ENCODE data around the gene C6orf120. TPM values are rescaled to one million over a fixed set of nuclear protein-coding genes. Genes with fewer than 3 reads are reported as not detected.

Gene C6orf120
- total and polyA plus RNA-seq, 8 donors: 1.8 to 62.6 (median 11.7) TPM

DNA sequence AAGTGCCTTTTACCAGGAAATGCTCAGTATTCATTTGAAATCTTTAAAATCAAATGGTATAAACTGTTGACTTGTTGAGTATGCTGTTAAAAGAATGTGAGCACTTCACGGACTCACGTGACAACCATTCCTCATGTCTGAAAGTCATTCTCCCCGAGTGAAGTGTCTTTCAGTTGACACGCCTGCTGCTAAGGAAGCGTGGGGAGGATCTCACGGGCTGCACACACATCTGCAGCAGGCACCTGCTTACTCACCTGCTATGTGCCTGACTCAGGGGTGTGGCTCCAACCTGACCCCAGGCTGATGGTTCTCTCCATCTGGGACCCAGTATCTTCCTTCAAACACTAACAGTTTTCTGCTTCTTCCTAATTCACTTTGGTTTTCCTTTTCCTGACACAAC, 32.8 kb upstream of the C6orf120 start:
- Histone ChIP-seq H3K36me3 (peaks cover 15 to 68% (median 60%) of the 10 kb centered on the region in 4 donors), H3K4me1 (peaks cover 0 to 9% (median 3%) of the 10 kb centered on the region in 4 donors), H3K27ac (peak overlapping the region in 1 of 5 donors; percentile 35), H3K4me3 (no peak overlapping the region), H3K9me3 (no peaks in the 10 kb centered on the region), H3K27me3 (no peaks in the 10 kb centered on the region)
- DNase-seq: no peak
- WGBS, 5 donors: 86 to 94% (median 89%) methylated on average over 6 of the region's 6 CpGs
- intact Hi-C loops (cut with DNase I; ENCODE audit: low total_unique reads): no loop called here
- TF ChIP-seq POLR2AphosphoS5 (IDR thresholded peaks at IDR 0.05) (no peak), EP300 (IDR thresholded peaks at IDR 0.05) (no peak)

DNA sequence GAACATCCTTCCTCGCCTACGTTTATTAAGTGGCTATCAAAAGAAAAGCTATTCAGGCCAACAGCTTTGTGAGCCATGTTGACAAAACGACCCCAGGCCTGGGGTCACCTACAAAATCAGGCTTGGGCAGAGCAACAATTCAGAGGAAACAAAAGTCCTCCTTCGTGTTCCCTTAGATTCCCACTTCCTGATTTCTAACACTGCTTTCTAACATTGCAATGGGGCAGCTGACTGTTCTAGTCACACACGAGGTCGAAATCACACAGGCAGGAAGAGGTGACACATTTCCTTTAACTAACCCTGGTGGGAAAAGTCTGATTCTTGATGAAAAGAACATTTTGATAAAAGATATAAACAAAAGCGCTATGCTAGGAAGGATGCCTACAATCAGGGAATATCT, 32.0 kb upstream of the C6orf120 start:
- H3K9me3 ChIP-seq: no peaks in the 10 kb centered on the region
- peaks cover 0 to 9% (median 3%) of the 10 kb centered on the region in 4 donors for H3K4me1 ChIP-seq
- H3K36me3 ChIP-seq: peaks cover 13 to 65% (median 54%) of the 10 kb centered on the region in 4 donors
- TF ChIP-seq, protein P1, sequence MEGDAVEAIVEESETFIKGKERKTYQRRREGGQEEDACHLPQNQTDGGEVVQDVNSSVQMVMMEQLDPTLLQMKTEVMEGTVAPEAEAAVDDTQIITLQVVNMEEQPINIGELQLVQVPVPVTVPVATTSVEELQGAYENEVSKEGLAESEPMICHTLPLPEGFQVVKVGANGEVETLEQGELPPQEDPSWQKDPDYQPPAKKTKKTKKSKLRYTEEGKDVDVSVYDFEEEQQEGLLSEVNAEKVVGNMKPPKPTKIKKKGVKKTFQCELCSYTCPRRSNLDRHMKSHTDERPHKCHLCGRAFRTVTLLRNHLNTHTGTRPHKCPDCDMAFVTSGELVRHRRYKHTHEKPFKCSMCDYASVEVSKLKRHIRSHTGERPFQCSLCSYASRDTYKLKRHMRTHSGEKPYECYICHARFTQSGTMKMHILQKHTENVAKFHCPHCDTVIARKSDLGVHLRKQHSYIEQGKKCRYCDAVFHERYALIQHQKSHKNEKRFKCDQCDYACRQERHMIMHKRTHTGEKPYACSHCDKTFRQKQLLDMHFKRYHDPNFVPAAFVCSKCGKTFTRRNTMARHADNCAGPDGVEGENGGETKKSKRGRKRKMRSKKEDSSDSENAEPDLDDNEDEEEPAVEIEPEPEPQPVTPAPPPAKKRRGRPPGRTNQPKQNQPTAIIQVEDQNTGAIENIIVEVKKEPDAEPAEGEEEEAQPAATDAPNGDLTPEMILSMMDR (IDR thresholded peaks at IDR 0.05): no peak
- TF ChIP-seq EP300 (IDR thresholded peaks at IDR 0.05): no peak
- TF ChIP-seq POLR2AphosphoS5 (IDR thresholded peaks at IDR 0.05): peak in 1 of 3 donors; percentile 58
- WGBS, 5 donors: 24 to 45% (median 33%) methylated on average over 7 of the region's 7 CpGs
- peak in 1 of 2 donors; percentile 48 for DNase-seq
- intact Hi-C loops (cut with DNase I; ENCODE audit: low total_unique reads): no loop called here
- no peak overlapping the region for H3K4me3 ChIP-seq
- H3K27me3 ChIP-seq: no peaks in the 10 kb centered on the region
- H3K27ac ChIP-seq: peak overlapping the region in 2 of 5 donors; percentile 35 to 36

DNA sequence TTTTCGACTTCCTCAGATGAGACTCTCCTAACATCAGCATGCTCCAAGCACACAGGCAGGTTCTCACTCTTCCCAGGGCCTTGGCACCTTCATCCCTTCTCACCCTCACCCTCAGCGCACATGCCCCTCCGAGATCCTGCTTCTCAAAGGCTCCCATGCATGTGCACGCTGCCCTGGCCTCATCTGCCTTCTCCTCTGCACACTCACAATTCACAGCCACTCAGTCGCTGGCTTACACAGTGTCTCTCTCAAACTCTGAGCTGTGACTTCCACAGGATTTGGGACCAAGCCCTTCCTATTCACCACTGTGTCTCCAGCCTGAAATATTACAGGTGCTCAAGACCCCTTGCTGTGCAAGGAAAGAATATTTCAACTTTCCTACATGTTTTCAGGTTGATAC, 30.4 kb upstream of the C6orf120 start:
- H3K27me3 ChIP-seq: no peaks in the 10 kb centered on the region
- peaks cover 4 to 54% (median 39%) of the 10 kb centered on the region in 4 donors for H3K36me3 ChIP-seq
- no peak for DNase-seq
- no peak overlapping the region for H3K4me3 ChIP-seq
- TF ChIP-seq, protein P1 (IDR thresholded peaks at IDR 0.05): no peak
- TF ChIP-seq POLR2A (IDR thresholded peaks at IDR 0.05) (no peak), POLR2AphosphoS5 (IDR thresholded peaks at IDR 0.05) (no peak), EP300 (IDR thresholded peaks at IDR 0.05) (no peak)
- H3K27ac ChIP-seq: no peak overlapping the region
- intact Hi-C loops (cut with DNase I; ENCODE audit: low total_unique reads): no loop called here
- no peaks in the 10 kb centered on the region for H3K9me3 ChIP-seq
- 97 to 100% (median 98%) methylated on average over 5 of the region's 5 CpGs for WGBS, 5 donors
- H3K4me1 ChIP-seq: peaks cover 0 to 9% (median 3%) of the 10 kb centered on the region in 4 donors

DNA sequence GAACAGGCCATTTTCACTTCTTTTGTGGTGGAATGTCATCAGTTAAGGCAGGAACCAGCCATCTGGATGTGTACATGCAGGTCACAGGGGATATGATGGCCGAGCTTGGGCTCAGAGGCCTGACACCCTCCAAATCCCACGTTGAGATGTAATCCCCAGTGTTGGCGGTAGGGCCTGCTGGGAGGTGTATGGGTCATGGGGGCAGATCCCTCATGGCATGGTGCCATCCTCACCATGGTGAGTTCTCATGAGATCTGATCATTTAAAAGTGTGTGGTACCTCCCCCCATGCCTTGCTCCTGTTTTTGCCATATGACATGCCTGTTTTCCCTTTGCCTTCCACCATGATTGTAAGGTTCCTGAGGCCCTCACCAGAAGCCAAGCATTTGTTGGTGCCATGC, 26.9 kb upstream of the C6orf120 start:
- DNase-seq: no peak
- H3K4me1 ChIP-seq: peaks cover 0 to 3% (median 2%) of the 10 kb centered on the region in 4 donors
- intact Hi-C loops (cut with DNase I; ENCODE audit: low total_unique reads): no loop called here
- peaks cover 0 to 51% (median 31%) of the 10 kb centered on the region in 4 donors for H3K36me3 ChIP-seq
- no peak overlapping the region for H3K27ac ChIP-seq
- 92 to 94% (median 93%) methylated on average over 3 of the region's 3 CpGs; no CpG with 5 or more reads in 1 of the 5 donors for WGBS, 5 donors
- H3K4me3 ChIP-seq: no peak overlapping the region
- no peak for TF ChIP-seq EP300 (IDR thresholded peaks at IDR 0.05)
- TF ChIP-seq POLR2AphosphoS5 (IDR thresholded peaks at IDR 0.05): no peak
- no peak for TF ChIP-seq POLR2A (IDR thresholded peaks at IDR 0.05)
- TF ChIP-seq, protein P1 (IDR thresholded peaks at IDR 0.05): no peak
- H3K27me3 ChIP-seq: no peaks in the 10 kb centered on the region
- H3K9me3 ChIP-seq: no peaks in the 10 kb centered on the region

DNA sequence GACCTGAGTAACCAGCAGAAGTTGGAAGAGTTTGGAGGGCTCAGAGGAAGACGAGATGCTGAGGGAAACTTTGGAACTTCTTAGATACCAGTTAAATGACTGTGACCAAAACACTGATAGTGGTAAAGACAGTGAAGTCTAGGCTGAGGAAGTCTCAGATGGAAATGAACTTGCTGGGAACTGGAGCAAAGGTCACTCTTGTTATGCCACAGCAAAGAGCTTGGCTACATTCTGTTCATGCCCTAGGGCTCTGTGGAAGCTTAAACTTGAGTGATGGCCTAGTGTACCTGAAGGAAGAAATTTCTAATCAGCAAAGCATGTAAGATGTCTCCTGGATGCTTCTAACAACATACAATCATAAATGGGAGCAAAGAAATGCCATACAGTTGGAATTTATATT, 24.8 kb upstream of the C6orf120 start:
- intact Hi-C loops (cut with DNase I; ENCODE audit: low total_unique reads): no loop called here
- H3K27me3 ChIP-seq: no peaks in the 10 kb centered on the region
- H3K4me1 ChIP-seq: no peaks in the 10 kb centered on the region
- H3K36me3 ChIP-seq: peaks cover 2 to 50% (median 27%) of the 10 kb centered on the region in 4 donors
- 91 to 100% (median 96%) methylated on average over 1 of the region's 1 CpG for WGBS, 5 donors
- TF ChIP-seq POLR2AphosphoS5 (IDR thresholded peaks at IDR 0.05): no peak
- TF ChIP-seq EP300 (IDR thresholded peaks at IDR 0.05): no peak
- TF ChIP-seq, protein P1 (IDR thresholded peaks at IDR 0.05): no peak
- no peak for TF ChIP-seq POLR2A (IDR thresholded peaks at IDR 0.05)
- DNase-seq: no peak
- no peak overlapping the region for H3K27ac ChIP-seq
- H3K9me3 ChIP-seq: peaks cover 0 to 4% (median 0%) of the 10 kb centered on the region in 4 donors
- no peak overlapping the region for H3K4me3 ChIP-seq
